ENCODE data around the gene CADM2. TPM values are rescaled to one million over a fixed set of nuclear protein-coding genes. Genes with fewer than 3 reads are reported as not detected.

CADM2 gene
- total RNA-seq, 1 experiment from 2014 or later: not detected

- Histone ChIP-seq H3K27me3 (ENCODE audit: low read length) (no peaks in the 10 kb centered on the region), H3K9me3 (ENCODE audit: low read length) (no peaks in the 10 kb centered on the region), H3K9me2 (replicated peaks; ENCODE audit: insufficient read depth, low read length) (no peaks in the 10 kb centered on the region), H3K4me3 (ENCODE audit: low read length) (no peak overlapping the region), H3K9ac (ENCODE audit: low read length) (no peak overlapping the region), H4K20me1 (ENCODE audit: insufficient read depth, low read depth, low read length) (no peaks in the 10 kb centered on the region), H3K79me2 (ENCODE audit: low read length) (no peaks in the 10 kb centered on the region), H3K4me1 (ENCODE audit: low read length) (no peaks in the 10 kb centered on the region), H3K4me2 (ENCODE audit: low read depth, low read length, poor library complexity, severe bottlenecking) (no peak overlapping the region), H3K27ac (ENCODE audit: low read length) (no peak overlapping the region), H3K36me3 (ENCODE audit: insufficient read depth, low read length) (no peaks in the 10 kb centered on the region), H2AFZ (ENCODE audit: low read length) (no peak overlapping the region)
- DNase-seq: no peak
These were observed 311.7 kb downstream of the CADM2 start for GRCh38 chr3:85270488-85270887.

GRCh38 chr3:85271911-85272310 lies 313.1 kb downstream of the CADM2 start:
- no peak overlapping the region for H3K4me3 ChIP-seq (ENCODE audit: low read length)
- H3K4me1 ChIP-seq (ENCODE audit: low read length): no peaks in the 10 kb centered on the region
- no peaks in the 10 kb centered on the region for H3K9me2 ChIP-seq (replicated peaks; ENCODE audit: insufficient read depth, low read length)
- no peaks in the 10 kb centered on the region for H3K79me2 ChIP-seq (ENCODE audit: low read length)
- H4K20me1 ChIP-seq (ENCODE audit: insufficient read depth, low read depth, low read length): no peaks in the 10 kb centered on the region
- no peak for DNase-seq
- H3K27me3 ChIP-seq (ENCODE audit: low read length): no peaks in the 10 kb centered on the region
- H3K9ac ChIP-seq (ENCODE audit: low read length): no peak overlapping the region
- no peak overlapping the region for H3K4me2 ChIP-seq (ENCODE audit: low read depth, low read length, poor library complexity, severe bottlenecking)
- no peaks in the 10 kb centered on the region for H3K9me3 ChIP-seq (ENCODE audit: low read length)
- H3K27ac ChIP-seq (ENCODE audit: low read length): no peak overlapping the region
- H2AFZ ChIP-seq (ENCODE audit: low read length): no peak overlapping the region
- no peaks in the 10 kb centered on the region for H3K36me3 ChIP-seq (ENCODE audit: insufficient read depth, low read length)

- no peak overlapping the region for H3K4me2 ChIP-seq (ENCODE audit: low read depth, low read length, poor library complexity, severe bottlenecking)
- no peak overlapping the region for H3K4me3 ChIP-seq (ENCODE audit: low read length)
- no peaks in the 10 kb centered on the region for H3K9me2 ChIP-seq (replicated peaks; ENCODE audit: insufficient read depth, low read length)
- no peaks in the 10 kb centered on the region for H3K36me3 ChIP-seq (ENCODE audit: insufficient read depth, low read length)
- no peak for DNase-seq
- H3K27ac ChIP-seq (ENCODE audit: low read length): no peak overlapping the region
- no peaks in the 10 kb centered on the region for H3K79me2 ChIP-seq (ENCODE audit: low read length)
- no peaks in the 10 kb centered on the region for H3K27me3 ChIP-seq (ENCODE audit: low read length)
- no peaks in the 10 kb centered on the region for H3K4me1 ChIP-seq (ENCODE audit: low read length)
- H2AFZ ChIP-seq (ENCODE audit: low read length): no peak overlapping the region
- H3K9me3 ChIP-seq (ENCODE audit: low read length): no peaks in the 10 kb centered on the region
- no peak overlapping the region for H3K9ac ChIP-seq (ENCODE audit: low read length)
- no peaks in the 10 kb centered on the region for H4K20me1 ChIP-seq (ENCODE audit: insufficient read depth, low read depth, low read length)
These were observed 329.5 kb downstream of the CADM2 start for GRCh38 chr3:85288257-85288656.

DNA sequence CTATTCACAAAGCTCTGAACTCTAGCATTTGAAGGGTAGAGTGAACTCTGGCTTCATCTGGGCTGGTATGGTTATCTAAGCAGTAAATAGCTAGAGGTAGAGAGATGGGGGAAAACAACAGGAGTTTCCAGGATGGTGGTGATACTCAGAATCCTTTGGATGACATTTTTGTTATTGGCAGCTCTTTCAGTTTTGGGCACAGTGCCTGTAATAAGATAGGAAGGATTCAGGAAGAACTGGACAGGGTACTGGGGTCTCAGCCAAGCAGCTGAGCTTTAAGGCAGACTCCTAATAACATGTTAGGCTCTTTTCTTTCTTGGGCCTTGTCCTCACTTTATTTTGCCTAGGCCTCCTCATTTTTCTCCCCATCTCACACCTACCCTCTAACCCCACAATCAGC lies 338.5 kb downstream of the CADM2 start:
- Histone ChIP-seq H3K9me2 (replicated peaks; ENCODE audit: insufficient read depth, low read length) (no peaks in the 10 kb centered on the region), H2AFZ (ENCODE audit: low read length) (no peak overlapping the region), H3K27ac (ENCODE audit: low read length) (no peak overlapping the region), H3K27me3 (ENCODE audit: low read length) (no peaks in the 10 kb centered on the region), H3K9me3 (ENCODE audit: low read length) (no peaks in the 10 kb centered on the region), H3K4me3 (ENCODE audit: low read length) (no peak overlapping the region), H3K79me2 (ENCODE audit: low read length) (no peaks in the 10 kb centered on the region), H3K4me1 (ENCODE audit: low read length) (no peaks in the 10 kb centered on the region), H3K4me2 (ENCODE audit: low read depth, low read length, poor library complexity, severe bottlenecking) (no peak overlapping the region), H4K20me1 (ENCODE audit: insufficient read depth, low read depth, low read length) (no peaks in the 10 kb centered on the region), H3K9ac (ENCODE audit: low read length) (no peak overlapping the region), H3K36me3 (ENCODE audit: insufficient read depth, low read length) (no peaks in the 10 kb centered on the region)
- no peak for DNase-seq

DNA sequence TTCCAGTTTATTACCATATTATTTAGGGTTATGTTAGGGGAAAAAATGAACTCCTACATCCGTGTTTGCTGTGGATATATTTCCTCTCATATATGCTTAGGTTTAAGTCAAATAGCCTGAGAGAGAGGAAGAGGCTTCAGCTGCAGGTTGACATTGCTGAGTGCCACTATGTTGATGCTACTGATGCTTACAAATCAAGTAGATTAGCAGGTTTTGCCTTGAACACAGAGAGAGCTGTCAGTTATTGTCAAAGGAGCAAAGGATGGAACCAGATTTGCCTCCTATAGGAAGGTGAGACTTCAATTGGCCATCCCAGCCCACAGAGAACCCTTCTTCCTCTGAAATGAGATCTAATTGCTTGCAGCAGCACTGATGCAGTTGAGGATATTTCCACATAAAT lies 339.2 kb downstream of the CADM2 start:
- Histone ChIP-seq H3K4me2 (ENCODE audit: low read depth, low read length, poor library complexity, severe bottlenecking) (no peak overlapping the region), H3K9me3 (ENCODE audit: low read length) (no peaks in the 10 kb centered on the region), H3K27ac (ENCODE audit: low read length) (no peak overlapping the region), H2AFZ (ENCODE audit: low read length) (no peak overlapping the region), H3K9me2 (replicated peaks; ENCODE audit: insufficient read depth, low read length) (no peaks in the 10 kb centered on the region), H3K4me1 (ENCODE audit: low read length) (no peaks in the 10 kb centered on the region), H3K9ac (ENCODE audit: low read length) (no peak overlapping the region), H4K20me1 (ENCODE audit: insufficient read depth, low read depth, low read length) (no peaks in the 10 kb centered on the region), H3K27me3 (ENCODE audit: low read length) (no peaks in the 10 kb centered on the region), H3K4me3 (ENCODE audit: low read length) (no peak overlapping the region), H3K36me3 (ENCODE audit: insufficient read depth, low read length) (no peaks in the 10 kb centered on the region), H3K79me2 (ENCODE audit: low read length) (no peaks in the 10 kb centered on the region)
- no peak for DNase-seq

GRCh38 chr3:85303156-85303555 lies 344.4 kb downstream of the CADM2 start:
- Histone ChIP-seq H3K9ac (ENCODE audit: low read length) (no peak overlapping the region), H3K36me3 (ENCODE audit: insufficient read depth, low read length) (no peaks in the 10 kb centered on the region), H3K9me2 (replicated peaks; ENCODE audit: insufficient read depth, low read length) (no peaks in the 10 kb centered on the region), H3K79me2 (ENCODE audit: low read length) (no peaks in the 10 kb centered on the region), H3K4me1 (ENCODE audit: low read length) (no peaks in the 10 kb centered on the region), H3K9me3 (ENCODE audit: low read length) (no peaks in the 10 kb centered on the region; the same call in 1 of the 2 replicates), H3K4me3 (ENCODE audit: low read length) (no peak overlapping the region), H4K20me1 (ENCODE audit: insufficient read depth, low read depth, low read length) (no peaks in the 10 kb centered on the region), H3K27me3 (ENCODE audit: low read length) (no peaks in the 10 kb centered on the region), H3K4me2 (ENCODE audit: low read depth, low read length, poor library complexity, severe bottlenecking) (no peak overlapping the region), H2AFZ (ENCODE audit: low read length) (no peak overlapping the region), H3K27ac (ENCODE audit: low read length) (no peak overlapping the region)
- DNase-seq: no peak

DNA sequence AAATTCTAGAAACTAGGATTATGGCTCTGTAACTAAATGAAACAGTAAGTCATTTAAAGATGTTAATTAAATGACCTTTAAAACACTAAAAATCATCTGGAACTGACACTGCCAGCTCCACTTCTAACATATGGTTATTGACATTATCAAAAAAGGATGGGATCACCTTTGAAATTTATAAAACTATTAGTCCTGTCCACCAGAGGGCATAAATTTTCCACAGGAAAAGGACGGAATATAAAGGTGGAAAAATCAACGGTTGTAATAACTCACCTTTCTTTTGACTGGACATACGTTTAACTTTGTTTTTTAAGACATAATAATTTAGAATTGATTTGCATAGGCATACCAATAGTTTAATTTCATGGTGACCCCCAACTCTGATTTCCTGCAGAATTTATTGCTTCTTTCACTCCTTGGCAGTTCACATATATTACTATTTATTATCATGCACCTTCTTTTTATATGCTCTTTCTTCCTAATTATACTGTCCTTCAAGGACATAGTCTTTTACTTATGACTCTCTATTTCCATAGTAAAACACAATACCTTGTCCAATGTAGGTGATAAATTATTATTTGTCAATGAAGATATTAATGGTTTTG lies 345.7 kb downstream of the CADM2 start:
- no peaks in the 10 kb centered on the region for H3K9me2 ChIP-seq (replicated peaks; ENCODE audit: insufficient read depth, low read length)
- H3K36me3 ChIP-seq (ENCODE audit: insufficient read depth, low read length): no peaks in the 10 kb centered on the region
- H3K4me3 ChIP-seq (ENCODE audit: low read length): no peak overlapping the region
- H3K9me3 ChIP-seq (ENCODE audit: low read length): no peaks in the 10 kb centered on the region; the same call in 1 of the 2 replicates
- no peak for DNase-seq
- no peak overlapping the region for H3K9ac ChIP-seq (ENCODE audit: low read length)
- H4K20me1 ChIP-seq (ENCODE audit: insufficient read depth, low read depth, low read length): no peaks in the 10 kb centered on the region
- no peak overlapping the region for H3K4me2 ChIP-seq (ENCODE audit: low read depth, low read length, poor library complexity, severe bottlenecking)
- H2AFZ ChIP-seq (ENCODE audit: low read length): no peak overlapping the region
- no peak overlapping the region for H3K27ac ChIP-seq (ENCODE audit: low read length)
- no peaks in the 10 kb centered on the region for H3K4me1 ChIP-seq (ENCODE audit: low read length)
- H3K27me3 ChIP-seq (ENCODE audit: low read length): no peaks in the 10 kb centered on the region
- H3K79me2 ChIP-seq (ENCODE audit: low read length): no peaks in the 10 kb centered on the region

DNA sequence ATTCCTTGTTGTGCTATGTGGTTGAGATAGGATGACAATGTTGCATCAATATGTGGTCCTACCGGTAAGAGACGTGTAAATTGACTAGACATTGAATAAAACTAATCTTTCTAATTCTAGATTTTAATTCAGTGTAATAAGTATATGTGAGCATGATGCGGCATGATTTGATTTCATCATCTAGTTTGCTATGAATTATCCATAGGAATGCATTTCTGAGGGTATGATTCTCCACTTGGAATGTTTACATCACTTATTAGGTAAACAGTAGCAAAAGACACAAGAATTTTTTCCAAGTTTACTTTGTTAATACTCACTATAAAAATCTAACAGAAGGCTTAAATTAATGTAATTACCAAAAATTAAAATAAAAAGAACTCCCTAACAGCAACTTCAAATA lies 353.5 kb downstream of the CADM2 start:
- H4K20me1 ChIP-seq (ENCODE audit: insufficient read depth, low read depth, low read length): no peaks in the 10 kb centered on the region

GRCh38 chr3:85313380-85313779 lies 354.6 kb downstream of the CADM2 start:
- Histone ChIP-seq H3K9me3 (ENCODE audit: low read length) (no peaks in the 10 kb centered on the region), H3K4me2 (ENCODE audit: low read depth, low read length, poor library complexity, severe bottlenecking) (no peak overlapping the region), H3K9me2 (replicated peaks; ENCODE audit: insufficient read depth, low read length) (no peaks in the 10 kb centered on the region), H3K27me3 (ENCODE audit: low read length) (no peaks in the 10 kb centered on the region), H3K27ac (ENCODE audit: low read length) (no peak overlapping the region), H3K36me3 (ENCODE audit: insufficient read depth, low read length) (no peaks in the 10 kb centered on the region), H3K4me1 (ENCODE audit: low read length) (no peaks in the 10 kb centered on the region), H2AFZ (ENCODE audit: low read length) (no peak overlapping the region), H4K20me1 (ENCODE audit: insufficient read depth, low read depth, low read length) (no peaks in the 10 kb centered on the region), H3K9ac (ENCODE audit: low read length) (no peak overlapping the region), H3K4me3 (ENCODE audit: low read length) (no peak overlapping the region), H3K79me2 (ENCODE audit: low read length) (no peaks in the 10 kb centered on the region)
- DNase-seq: no peak

More for the DNA sequence above, 353.5 kb downstream of the CADM2 start:
- Histone ChIP-seq H3K9ac (ENCODE audit: low read length) (no peak overlapping the region), H3K79me2 (ENCODE audit: low read length) (no peaks in the 10 kb centered on the region), H2AFZ (ENCODE audit: low read length) (no peak overlapping the region), H3K4me2 (ENCODE audit: low read depth, low read length, poor library complexity, severe bottlenecking) (no peak overlapping the region), H3K27ac (ENCODE audit: low read length) (no peak overlapping the region), H3K9me3 (ENCODE audit: low read length) (no peaks in the 10 kb centered on the region), H3K9me2 (replicated peaks; ENCODE audit: insufficient read depth, low read length) (no peaks in the 10 kb centered on the region), H3K36me3 (ENCODE audit: insufficient read depth, low read length) (no peaks in the 10 kb centered on the region), H3K4me3 (ENCODE audit: low read length) (no peak overlapping the region), H3K4me1 (ENCODE audit: low read length) (no peaks in the 10 kb centered on the region), H3K27me3 (ENCODE audit: low read length) (no peaks in the 10 kb centered on the region)
- no peak for DNase-seq

All from Karpas-422 (cell line).